GM13976 (cell line): ENCODE data around the gene RDH14.

ENCODE experiments used
- DNase-seq: peaks from one replicate; pipeline ENCODE4 v3.0.0; 2012; ENCODE audit warnings: low spot score
- CTCF ChIP-seq: IDR thresholded peaks from 2 replicates; pipeline ENCODE4 v1.5.1; 2012; ENCODE audit warnings: borderline replicate concordance, mild to moderate bottlenecking; ENCODE audit not compliant: insufficient read depth; ENCODE audit errors: extremely low read depth, missing control alignments, control extremely low read depth
- in situ Hi-C: fragments of 300-500 bp; cut with MboI; formaldehyde crosslinking; loops from one replicate; pipeline ENCODE4 v1.12.0; 2022; ENCODE audit warnings: low sequenced_read_pairs, mixed read lengths, inconsistent platforms; ENCODE audit not compliant: unreplicated experiment

Gene RDH14

GRCh38 chr2:18578033-18578432, 17.6 kb upstream of the RDH14 start:
- TF ChIP-seq CTCF = no peak
- DNase-seq = no peak
- in situ Hi-C loops = no loop called here

GRCh38 chr2:18566145-18566769, 5.8 kb upstream of the RDH14 start:
- in situ Hi-C loops = no loop called here
- no peak for TF ChIP-seq CTCF
- no peak for DNase-seq

GRCh38 chr2:18560797-18561085, 288 bp upstream of the RDH14 start:
- DNase-seq = no peak
- TF ChIP-seq CTCF = no peak
- in situ Hi-C loops = no loop called here

- no peak for TF ChIP-seq CTCF
- DNase-seq = peak; percentile 2
- in situ Hi-C loops = no loop called here
Observed at GRCh38 chr2:18559531-18560030, 872 bp downstream of the RDH14 start.

- no peak for TF ChIP-seq CTCF
- in situ Hi-C loops = no loop called here
- DNase-seq = no peak
Observed at GRCh38 chr2:18558458-18558857, 2.0 kb downstream of the RDH14 start.

- TF ChIP-seq CTCF = no peak
- DNase-seq = no peak
- in situ Hi-C loops = no loop called here
Observed at GRCh38 chr2:18557121-18557520, 3.3 kb downstream of the RDH14 start.
